ENCODE data around the gene POGZ.

The POGZ gene, protein sequence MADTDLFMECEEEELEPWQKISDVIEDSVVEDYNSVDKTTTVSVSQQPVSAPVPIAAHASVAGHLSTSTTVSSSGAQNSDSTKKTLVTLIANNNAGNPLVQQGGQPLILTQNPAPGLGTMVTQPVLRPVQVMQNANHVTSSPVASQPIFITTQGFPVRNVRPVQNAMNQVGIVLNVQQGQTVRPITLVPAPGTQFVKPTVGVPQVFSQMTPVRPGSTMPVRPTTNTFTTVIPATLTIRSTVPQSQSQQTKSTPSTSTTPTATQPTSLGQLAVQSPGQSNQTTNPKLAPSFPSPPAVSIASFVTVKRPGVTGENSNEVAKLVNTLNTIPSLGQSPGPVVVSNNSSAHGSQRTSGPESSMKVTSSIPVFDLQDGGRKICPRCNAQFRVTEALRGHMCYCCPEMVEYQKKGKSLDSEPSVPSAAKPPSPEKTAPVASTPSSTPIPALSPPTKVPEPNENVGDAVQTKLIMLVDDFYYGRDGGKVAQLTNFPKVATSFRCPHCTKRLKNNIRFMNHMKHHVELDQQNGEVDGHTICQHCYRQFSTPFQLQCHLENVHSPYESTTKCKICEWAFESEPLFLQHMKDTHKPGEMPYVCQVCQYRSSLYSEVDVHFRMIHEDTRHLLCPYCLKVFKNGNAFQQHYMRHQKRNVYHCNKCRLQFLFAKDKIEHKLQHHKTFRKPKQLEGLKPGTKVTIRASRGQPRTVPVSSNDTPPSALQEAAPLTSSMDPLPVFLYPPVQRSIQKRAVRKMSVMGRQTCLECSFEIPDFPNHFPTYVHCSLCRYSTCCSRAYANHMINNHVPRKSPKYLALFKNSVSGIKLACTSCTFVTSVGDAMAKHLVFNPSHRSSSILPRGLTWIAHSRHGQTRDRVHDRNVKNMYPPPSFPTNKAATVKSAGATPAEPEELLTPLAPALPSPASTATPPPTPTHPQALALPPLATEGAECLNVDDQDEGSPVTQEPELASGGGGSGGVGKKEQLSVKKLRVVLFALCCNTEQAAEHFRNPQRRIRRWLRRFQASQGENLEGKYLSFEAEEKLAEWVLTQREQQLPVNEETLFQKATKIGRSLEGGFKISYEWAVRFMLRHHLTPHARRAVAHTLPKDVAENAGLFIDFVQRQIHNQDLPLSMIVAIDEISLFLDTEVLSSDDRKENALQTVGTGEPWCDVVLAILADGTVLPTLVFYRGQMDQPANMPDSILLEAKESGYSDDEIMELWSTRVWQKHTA (N-terminal part only)

DNA sequence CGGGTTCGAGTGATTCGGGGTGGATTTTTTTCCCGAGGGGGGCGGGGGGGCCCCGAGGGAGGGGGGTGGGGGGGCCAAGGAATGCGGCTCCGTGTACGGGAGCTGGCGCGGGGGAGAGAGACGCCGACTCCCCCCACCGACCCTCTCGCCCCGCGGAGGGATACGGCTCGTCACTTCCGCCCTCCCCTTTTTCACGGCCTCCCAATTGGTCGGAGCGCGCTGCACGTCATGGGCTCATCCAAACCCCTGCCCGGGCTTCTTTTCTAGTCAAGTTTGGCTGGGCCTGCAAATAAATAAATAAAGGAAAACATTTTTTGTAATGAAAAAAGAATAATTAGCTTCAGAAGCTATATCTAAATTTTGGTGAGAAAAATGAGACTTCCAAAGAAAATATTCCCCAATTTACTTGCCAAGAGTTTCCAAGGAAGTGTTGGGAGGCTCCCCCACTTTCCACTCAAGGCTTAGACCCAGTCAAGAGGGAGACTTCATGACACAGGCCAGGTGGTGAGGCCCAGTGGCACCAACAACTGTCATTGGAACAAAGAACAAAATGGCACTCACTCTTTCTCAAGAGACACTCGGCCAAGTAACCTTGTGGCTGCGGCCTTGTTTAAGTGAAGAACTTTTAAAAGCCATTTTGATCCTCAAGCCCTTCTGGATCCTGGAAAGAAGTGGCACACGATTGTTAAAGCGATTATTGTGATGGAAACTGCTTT, at the start of gene POGZ:
POGZ (minus strand) TSS at position 164 of the 716 bp plus-strand sequence. CDS start 17,290 bp downstream, outside the sequence.
- peak; percentile 99 for DNase-seq

DNA sequence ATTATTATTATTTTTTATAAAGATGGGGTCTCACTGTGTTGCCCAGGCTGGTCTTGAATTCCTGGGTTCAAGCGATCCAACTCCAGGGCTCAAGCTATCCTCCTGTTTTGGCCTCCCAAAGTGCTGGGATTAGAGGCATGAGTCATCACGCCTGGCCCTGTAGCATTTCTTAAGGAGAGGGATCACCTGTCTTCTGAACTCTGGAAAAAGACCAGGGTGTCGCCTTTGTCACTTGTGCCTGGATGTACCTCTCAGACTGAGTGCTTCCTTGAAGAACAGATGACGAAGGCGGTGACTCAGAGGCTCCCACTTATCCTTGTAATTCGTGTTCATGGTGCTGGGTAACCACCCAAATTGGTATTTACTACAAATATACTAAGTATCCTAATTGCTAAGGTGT, 49.5 kb upstream of the POGZ start:
- no peak for DNase-seq

DNA sequence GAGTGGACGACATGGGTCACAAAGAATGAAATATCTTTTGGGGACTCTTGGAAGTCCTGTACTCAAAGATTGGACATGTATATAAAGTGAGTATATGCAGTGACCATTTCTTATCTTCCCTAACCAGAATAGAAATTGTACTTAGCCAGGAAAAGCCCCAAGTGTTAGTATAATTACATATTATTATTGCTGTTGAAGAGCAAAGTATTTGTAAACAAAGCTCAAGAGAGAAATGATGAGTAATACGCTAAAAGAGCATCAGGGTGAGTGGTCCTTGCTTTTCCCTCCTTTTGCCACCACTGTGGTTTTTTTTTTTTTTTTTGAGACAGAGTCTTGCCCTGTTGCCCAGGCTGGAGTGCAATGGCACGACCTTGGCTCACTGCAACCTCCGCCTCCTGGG, 45.5 kb upstream of the POGZ start:
- no peak for DNase-seq

DNA sequence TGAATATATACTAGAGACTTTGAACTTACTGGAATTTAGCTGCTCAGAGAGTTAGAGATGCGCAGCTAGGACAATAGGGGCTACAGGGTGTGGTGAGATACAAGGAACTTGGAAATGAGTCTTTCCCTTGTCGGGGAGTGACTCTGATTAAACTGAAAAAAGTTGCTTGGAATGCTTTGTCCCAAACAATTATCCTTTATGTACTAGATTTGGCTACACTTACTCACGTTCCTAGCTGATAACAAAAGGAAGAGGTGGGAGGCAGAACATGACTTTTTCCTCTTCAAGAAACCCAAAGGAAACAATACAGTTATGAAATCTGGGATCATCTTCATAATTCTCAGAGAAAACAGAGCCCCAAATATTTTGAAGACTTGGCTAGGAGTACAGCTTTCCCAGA, 45.0 kb upstream of the POGZ start:
- no peak for DNase-seq

DNA sequence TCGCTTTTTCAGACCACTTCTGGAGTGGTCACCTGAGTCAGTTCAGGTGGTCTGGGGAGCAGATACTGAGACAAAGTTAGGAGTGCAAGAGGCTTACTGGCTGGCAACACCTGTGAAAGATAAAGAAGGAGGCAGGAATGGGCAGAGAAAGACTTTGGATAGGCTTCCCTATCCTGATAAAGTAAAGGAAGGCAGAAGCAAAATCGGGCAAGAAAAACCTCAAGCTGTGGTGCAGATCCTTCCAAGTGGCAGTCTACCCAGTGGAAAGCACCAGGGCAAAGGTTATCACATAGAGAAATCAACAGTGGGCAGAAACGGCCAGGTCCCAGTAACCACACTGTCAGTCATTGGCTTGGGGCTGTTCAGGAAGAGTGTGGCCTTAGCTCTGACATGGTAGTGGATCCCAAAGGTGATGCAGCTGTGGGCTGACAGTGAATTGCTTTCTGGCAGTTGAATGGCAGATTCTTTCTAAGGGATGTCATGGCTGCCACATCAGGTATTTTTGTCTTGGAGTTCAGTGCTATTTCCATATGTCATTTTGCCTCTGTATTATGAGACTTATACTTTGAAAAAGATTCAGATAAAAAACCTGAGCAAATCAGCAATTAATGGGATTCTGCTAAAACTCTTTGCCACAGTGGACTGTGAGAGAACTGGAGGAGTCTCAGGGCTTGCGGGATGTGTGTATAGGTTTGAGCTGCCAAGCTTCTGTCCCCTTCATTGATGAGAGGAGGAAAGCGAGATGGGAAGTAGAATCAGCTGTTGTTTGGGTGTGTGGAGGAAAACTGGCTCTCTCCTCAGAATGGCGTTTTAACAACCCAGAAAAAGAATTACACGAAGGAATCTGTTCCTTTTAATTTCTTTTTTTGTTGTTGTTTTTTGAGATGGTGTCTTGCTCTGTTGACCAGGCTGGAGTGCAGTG, 43.8 kb upstream of the POGZ start:
- no peak for DNase-seq

DNA sequence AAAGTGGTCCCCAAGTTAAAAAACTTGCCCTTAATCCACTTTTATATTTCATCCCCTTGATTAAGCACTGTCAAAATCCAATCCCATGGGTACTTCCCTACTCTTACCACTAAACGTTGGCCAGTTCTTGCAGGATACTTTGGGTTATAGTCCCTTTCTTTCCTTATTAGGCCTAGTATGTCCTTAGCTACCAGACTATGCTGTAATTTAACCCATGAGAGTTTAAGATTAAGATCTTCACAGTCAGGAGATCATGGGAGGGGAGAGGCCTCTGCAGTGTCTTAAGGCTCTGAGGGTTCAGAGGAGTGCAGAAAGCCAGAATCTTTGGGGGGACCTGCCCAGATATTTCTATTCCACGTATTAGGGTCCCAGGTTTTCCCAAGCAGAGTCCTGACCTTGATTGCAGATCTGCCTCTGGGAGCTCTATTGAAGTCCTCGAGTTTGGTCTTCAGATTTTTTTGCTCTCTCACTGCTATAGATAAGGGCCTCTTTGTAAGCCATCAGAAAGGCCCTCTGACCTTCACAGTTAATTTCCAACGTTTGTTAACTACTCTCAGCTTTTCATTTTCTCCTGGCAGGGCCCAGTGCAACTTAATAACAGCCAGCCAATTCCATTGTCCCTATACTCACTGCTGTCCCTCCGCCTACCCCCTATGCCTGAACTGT, 42.9 kb upstream of the POGZ start:
- no peak for DNase-seq

GRCh38 chr1:151501474-151501873, 42.2 kb upstream of the POGZ start:
- no peak for DNase-seq

DNA sequence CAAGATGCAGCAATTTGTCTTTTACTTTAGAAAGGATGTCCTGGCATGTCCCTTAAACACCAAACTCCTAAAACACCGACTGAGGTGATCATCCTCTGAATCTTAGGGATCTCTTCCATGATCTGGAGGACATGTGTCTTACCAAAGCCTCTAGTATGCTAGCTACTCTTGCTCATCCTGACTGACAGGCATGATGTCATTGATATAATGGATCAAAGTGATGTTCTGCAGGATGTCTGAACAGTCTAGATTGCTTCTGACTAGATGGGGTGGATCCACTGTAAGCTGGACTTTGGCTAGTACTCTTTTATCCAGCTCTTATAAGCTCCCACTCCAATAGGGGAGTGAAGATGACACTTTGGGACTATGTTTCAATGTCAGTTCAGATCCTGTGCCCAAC, 40.6 kb upstream of the POGZ start:
- DNase-seq, result no peak

DNA sequence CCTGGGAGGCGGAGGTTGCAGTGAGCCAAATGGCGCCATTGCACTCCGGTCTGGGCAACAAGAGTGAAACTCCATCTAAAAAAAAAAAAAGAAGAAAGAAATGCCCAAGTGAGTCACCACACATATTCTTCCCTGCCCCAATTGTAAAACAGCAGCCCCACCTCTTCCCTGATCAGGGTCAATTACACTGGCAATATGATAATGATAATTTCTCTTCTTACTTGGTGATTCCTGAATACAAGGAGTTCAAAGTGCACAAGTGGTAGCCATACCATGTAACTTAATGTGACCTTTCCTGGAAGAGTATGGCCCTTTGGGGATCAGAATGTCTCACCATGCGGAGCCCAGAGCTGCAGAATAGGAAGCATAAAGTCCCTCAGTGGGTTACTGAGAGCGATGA, 40.1 kb upstream of the POGZ start:
- no peak for DNase-seq

DNA sequence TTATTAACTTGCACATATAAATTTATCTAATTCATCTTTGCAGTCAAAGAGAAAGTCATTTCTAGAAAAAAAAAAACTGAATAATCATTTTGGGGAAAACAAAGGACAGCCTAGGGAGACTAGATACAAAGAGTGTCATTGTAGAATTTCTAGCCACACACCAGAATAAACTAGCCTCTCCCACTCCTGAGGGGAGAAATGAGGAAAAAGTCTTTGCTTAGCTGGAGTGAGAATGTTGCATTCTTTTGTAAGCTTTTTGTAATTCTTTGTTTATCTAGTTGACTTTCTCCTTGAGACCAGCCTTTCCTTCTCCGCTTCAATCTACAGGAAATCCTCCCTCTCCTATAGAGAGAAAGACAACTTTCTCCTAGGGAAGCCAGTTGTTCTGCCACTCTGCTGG, 36.0 kb upstream of the POGZ start:
- no peak for DNase-seq

DNA sequence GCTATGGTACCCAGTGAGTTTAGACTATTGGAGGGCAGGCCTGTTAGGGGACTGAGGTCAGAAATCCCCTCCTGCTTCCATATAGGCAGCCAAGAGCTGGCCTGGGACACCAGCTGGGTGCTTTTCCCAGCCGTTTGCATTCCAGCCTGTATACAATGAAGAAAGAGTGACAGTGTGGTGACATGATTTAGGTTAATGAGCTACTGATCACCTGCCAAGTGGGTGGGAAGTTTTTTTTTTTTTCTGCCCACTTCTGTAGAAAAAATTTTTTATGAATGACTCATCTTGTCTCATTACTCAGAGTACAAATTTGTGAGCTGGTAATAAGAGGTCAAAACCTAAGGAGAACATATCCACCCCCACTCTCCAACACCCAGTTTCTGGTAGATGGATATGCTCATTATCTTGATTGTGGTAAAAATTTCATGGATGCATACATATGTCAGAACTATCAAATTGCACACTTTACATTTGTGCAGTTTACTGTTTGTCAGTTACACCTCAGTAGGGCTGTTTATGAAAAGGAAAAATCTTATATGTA, 35.5 kb upstream of the POGZ start:
- DNase-seq, result peak; percentile 84

GRCh38 chr1:151493042-151493441, 33.7 kb upstream of the POGZ start:
- DNase-seq, result no peak

DNA sequence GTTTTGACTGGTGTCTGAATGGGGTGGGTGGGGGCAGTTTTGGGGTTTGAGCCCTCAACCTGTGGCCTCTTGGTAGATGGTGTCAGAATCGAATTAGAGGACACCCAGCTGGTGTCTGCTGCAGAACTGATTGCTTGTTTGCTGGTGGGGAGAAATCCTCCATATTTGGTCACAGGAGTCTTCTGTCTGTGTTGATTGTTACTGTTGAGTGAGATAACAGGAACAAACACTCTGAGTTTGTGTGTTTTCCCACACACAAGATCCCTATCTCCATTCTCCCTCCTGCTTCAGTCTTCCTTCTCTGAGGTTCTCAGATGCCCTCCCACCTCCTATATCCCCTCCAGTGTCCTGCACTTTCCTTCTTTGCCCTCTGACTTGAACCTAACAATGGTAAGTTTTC, 32.8 kb upstream of the POGZ start:
- DNase-seq, result no peak

DNA sequence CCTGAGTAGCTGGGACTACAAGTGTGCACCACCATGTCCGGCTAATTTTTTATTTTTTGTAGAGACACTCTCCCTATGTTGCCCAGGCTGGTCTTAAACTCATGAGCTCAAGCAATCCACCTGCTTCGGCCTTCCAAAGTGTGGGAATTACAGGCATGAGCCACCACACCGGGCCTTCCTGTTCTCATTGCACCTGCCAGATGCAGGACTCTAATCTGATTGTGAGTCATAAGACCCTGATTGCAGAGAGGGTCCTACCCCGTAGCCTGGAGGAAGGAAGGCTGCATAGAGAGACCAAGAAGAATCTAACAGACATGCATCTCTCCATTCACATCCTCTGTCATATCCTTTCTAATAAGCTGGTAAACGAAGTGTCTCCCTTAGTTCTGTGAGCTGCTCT, 32.3 kb upstream of the POGZ start:
- no peak for DNase-seq

- DNase-seq, result no peak
Measured at GRCh38 chr1:151486557-151486956, 27.3 kb upstream of the POGZ start.

GRCh38 chr1:151485685-151486255, 26.5 kb upstream of the POGZ start:
- no peak for DNase-seq

- DNase-seq, result no peak
Measured at GRCh38 chr1:151482017-151482416, 22.7 kb upstream of the POGZ start.

DNA sequence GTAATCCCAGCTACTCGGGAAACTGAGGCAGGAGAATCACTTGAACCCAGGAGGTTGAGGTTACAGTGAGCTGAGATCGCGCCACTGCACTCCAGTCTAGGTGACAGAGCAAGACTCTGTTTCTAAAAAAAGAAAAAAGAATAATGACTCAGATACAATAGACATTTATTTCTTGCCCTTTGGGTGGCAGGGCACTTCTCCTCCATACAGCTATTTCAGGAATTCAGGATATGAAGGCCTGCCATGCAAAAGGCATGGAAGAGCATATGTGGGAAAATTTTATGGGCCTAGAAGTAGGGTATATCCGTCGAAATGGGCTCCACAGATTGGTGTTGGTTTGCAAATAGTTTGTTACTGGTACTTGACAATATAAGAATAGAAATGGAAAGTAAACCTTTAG, 20.2 kb upstream of the POGZ start:
- peak; percentile 14 for DNase-seq

GRCh38 chr1:151478923-151479322, 19.6 kb upstream of the POGZ start:
- no peak for DNase-seq

DNA sequence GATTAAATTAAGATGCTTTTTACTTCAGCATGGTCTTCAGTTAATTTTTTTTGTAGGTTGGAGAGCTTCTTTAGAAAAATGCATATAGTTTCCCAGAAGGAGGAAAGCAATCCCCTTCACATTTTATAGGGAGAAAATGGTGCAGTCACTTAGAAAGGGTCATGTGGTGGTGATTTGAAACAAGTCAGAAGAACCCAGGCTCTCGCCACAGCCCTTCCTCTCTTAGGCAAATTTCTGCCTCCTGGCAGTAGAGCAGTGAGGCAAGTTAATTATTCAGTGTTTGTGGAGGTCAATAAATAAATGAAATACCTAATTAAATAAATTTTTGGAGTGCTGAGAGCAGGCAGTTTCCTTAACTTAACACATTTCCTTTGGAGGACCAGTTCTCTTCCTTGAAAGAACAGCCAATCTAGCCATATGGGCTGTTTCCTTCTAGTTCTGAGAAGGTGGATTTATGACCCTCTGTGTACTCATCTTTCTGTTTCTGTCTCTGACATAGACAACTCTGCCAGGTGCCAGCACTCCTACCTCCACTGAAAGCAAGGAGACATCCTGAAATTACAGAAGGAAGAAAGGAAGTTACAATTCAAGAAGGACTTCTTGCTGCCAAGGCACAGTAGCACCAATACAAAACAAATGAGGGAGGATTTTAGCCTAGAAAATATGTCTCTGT, 19.0 kb upstream of the POGZ start:
- DNase-seq, result no peak

Measured in fibroblast of skin of right biceps (primary cell).